Hindlimb muscle (tissue), 1 donor: ENCODE data around the gene SCUBE1. TPM values are rescaled to one million over a fixed set of nuclear protein-coding genes. Genes with fewer than 3 reads are reported as not detected.

ENCODE experiments used
- DNase-seq: peaks from one replicate; pipeline ENCODE4 v3.0.0-alpha.2; 2013
- polyA plus RNA-seq: library from polyadenylated mRNA; unstranded; fragments of 120-200 nt; gene quantifications from one replicate; pipeline ENCODE4 v1.2.1, GENCODE V29; 2013; ENCODE audit not compliant: insufficient read length

Gene SCUBE1
- polyA plus RNA-seq, 1 donor, result 0.10 TPM

DNA sequence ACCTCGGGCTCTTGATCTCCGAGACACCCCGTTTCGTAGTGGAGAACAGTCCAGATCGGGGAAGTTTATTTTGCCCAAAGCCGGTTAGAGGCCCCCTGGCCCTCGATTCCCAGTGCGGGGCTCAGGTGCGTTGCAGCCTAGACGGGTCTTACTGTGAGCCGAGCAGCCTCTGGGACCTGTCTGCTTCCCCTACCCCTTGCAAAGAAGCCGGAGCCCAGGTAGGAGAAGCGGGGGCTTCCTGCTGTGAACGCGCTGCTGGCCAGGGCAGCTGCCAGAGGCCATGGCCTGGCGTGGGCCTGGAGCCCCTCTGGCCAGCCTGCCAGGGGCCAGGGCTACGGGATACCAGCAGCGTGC lies 191.2 kb downstream of the SCUBE1 start:
- no peak for DNase-seq

DNA sequence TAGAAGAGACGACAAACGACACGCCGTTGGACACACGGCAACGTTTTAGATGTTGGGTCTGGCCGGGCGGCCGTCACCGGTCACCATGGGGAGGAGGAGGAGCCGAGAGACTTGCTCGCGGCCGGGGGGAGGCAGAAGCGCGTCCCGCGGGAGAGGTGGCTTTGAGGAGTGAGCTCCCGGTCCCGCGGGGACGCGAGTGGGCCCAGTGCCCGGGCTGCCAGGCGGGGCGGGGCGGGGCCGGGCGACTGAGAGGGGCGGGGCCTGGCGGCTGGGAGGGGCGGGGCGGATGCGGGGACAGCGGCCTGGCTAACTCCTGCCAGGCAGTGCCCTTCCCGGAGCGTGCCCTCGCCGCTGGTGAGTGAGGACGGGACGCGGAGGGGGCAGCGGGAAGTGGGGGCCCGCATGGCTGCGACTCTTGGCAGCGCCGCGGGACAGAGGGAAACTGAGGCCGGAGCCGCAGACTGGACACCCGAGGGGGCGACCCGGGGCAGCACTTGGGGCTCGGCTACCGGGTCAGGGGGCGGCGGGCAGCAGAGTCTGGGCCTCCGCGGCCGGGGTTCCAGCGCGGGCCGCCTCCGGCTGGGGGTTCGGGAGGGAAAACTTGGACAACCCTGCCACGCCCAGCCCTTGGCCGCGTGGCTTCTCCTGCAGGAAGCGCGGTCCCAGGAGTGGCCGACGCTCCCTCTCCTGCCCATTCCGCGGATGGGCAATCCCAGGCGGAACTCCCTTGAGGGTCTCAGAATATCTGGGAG lies 191.7 kb downstream of the SCUBE1 start, which contains the start of gene TSPO:
TSPO (plus strand) TSS at position 309 of the 752 bp plus-strand sequence. CDS start 7,680 bp downstream, outside the sequence.
- peak; percentile 45 for DNase-seq

DNA sequence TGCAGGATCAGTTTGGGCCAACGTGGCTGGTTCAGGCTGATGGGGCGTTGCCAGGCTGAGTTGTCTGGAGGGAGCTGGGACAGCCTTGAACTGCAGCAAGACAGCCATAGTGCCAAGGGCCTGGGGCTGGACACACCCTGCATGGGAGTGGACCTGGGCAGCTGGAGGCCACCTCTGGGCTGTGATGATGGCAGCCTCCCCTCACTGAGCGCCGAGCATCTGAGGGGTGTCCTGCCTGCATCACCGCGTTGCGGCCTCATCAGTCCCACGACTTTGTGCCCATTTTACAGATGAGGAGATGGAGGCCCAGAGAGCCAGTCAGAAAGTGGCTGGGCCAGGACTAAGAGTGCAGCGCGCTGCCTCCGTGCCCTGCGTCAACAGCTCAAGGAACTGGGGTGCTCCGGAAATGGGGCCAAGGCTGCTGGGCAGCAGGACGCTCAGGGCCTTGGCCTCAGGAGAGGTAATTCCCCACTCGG lies 192.4 kb downstream of the SCUBE1 start:
- no peak for DNase-seq

DNA sequence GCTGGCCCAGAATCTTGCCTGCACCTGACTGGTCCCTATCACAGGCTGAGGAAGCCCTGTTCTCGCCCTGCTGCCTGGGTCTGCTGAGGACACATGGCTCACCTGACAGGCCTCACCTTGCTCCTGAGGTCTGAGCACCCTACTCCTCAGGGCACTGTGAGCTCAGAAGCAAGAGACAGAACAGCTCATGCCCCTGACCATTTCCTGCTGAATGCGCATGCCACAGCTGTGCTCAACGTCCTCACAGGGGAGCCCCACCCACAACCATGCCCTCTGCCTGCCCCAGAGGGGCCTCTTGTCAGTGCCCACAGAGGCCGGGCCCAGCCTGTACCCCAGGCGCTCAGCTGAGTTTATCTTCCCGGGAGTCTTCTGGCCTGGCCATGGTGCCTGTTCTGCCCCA lies 194.6 kb downstream of the SCUBE1 start:
- no peak for DNase-seq

DNA sequence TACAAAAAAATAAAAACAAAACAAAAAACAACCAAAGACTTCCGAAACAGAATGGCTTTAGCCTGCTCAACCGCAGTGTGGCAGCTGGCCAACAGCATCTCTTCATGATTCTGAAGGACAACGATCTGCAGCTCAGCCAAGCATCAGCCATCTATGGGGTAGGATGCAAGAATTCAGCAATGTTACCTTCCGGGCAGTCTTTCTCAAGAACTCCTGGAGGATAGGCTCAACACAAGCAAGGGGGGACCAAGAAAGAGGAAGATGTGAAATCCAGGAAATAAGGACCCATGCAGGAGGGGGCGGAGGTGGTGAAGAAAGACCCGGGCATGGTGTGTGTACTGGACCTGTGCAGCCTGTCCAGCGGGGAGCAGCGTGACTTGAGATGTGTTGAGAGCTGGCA lies 195.4 kb downstream of the SCUBE1 start:
- no peak for DNase-seq

Other genes with a start within 250 kb of the SCUBE1 start
- not detected for gene BIK, start 232.6 kb downstream of the SCUBE1 start, polyA plus RNA-seq
- gene MCAT, start 200.0 kb downstream of the SCUBE1 start, polyA plus RNA-seq, result 12.7 TPM
- gene TSPO, start 191.8 kb downstream of the SCUBE1 start, polyA plus RNA-seq, result 78.0 TPM
- gene TTLL12, start 156.2 kb downstream of the SCUBE1 start, polyA plus RNA-seq, result 19.2 TPM
- 0.32 TPM for gene MPPED1, start 68.6 kb upstream of the SCUBE1 start, polyA plus RNA-seq